GM12891 (cell line): Measurements from ENCODE around the gene ITPR1.

Experiments used
- DNase-seq: peaks from one replicate; pipeline ENCODE4 v3.0.0; 2011; ENCODE audit warnings: low spot score; ENCODE audit not compliant: insufficient read length
- FAIRE-seq: peaks from 2 replicates; lab custom pipeline; 2011; peaks lifted over from hg19 to GRCh38; lab: Jason Lieb, UNC
- PAX5 ChIP-seq: IDR thresholded peaks from 2 replicates; pipeline ENCODE4 v1.6.1; 2011; ENCODE audit warnings: low read length, moderate library complexity, mild to moderate bottlenecking; ENCODE audit not compliant: insufficient read depth, severe bottlenecking
- POLR2A ChIP-seq: IDR thresholded peaks from 2 replicates; pipeline ENCODE4 v1.6.1; 2011; ENCODE audit warnings: low read depth, low read length, control low read depth
- POLR2AphosphoS5 ChIP-seq: IDR thresholded peaks from 2 replicates; pipeline ENCODE4 v1.6.1; 2011; ENCODE audit warnings: low read depth, low read length, control low read depth
- POU2F2 ChIP-seq: IDR thresholded peaks from 2 replicates; pipeline ENCODE4 v1.6.1; 2011; ENCODE audit warnings: low read depth, mild to moderate bottlenecking, control low read depth, low read length, moderate library complexity
- SPI1 ChIP-seq: IDR thresholded peaks from 2 replicates; pipeline ENCODE4 v1.6.1; 2011; ENCODE audit warnings: low read depth, low read length, control low read depth
- TAF1 ChIP-seq: IDR thresholded peaks from 2 replicates; pipeline ENCODE4 v1.6.1; 2011; ENCODE audit warnings: low read depth, low read length, control low read depth

Gene ITPR1

DNA sequence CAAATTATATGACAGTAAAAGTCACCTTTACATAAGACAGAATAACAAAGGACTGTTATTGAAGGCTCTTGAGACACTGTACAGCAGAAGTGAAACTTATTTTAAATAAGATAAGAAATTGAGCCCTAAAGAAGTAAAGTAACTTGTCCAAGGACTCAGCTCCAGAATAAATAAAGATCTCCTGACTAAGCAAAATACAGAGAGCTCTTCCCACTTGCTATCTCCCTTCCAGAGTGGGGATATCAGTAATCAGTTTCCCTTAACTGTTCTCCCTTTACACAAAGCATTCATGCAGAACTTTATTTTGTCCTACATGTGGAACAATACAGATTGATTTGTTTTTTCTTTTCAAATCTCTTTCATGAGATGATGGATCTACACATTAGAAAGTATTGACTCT is 356.6 kb downstream of the ITPR1 start:
- no peak for DNase-seq
- TF ChIP-seq SPI1 (peak; percentile 59; the same call in 1 of the 2 replicates), PAX5 (no peak)
- peak; percentile 70 for FAIRE-seq

DNA sequence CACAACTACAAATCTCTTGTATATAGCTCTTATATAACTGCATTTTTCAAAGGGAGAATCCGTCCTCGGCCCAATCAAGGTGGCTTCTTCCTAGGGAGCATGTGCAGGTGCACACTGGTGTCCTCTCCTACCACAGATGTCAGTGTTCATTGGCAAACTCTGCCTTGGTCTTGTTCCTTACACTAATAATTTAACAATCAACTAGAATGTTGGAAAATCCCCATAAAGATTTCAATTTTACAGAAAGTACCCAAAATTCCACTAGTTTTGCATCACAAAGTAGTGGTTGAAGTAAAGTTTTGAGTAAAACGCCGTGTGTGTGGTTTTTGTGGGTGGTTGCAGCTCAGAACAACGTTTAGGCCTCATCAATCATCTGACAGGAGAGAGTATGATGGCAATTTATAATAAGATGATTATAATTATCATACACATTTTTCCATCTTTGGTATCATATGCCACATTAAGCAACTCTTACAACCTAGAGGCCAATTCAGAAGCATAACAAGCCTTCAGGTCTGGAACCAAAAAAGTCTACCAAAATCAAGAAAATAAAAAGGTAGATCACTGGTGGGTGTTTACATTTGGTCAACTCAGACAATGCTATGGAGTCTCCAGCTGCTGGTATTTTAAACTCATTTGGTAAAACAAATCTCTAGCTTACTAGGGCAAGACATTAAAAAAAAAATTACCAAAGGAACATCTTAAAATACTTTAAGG is 357.2 kb downstream of the ITPR1 start:
- TF ChIP-seq POLR2A (no peak; the same call in 1 of the 2 replicates), TAF1 (peak; percentile 40; the same call in 1 of the 2 replicates), PAX5 (peak; percentile 17), POU2F2 (peak; percentile 92)
- DNase-seq = no peak
- FAIRE-seq = no peak

DNA sequence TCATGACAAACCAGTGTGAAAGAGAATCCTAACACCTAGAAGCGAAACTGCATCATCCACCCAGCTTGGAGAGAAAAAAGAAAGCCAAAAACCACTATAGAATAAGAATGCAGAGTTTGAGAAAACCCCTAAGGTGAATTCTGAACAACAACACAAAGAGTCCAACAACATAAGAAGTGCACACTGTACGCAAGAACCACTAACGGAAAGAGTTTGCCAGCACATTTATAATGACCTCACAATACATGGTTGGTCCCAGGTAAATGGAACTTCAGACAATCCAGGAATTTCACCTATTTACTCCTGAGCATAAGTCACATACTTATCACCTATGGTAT is 357.7 kb downstream of the ITPR1 start:
- FAIRE-seq = peak; percentile 26
- no peak for TF ChIP-seq POU2F2
- no peak for TF ChIP-seq TAF1
- TF ChIP-seq PAX5 = no peak
- no peak for TF ChIP-seq SPI1
- TF ChIP-seq POLR2A = no peak
- no peak for TF ChIP-seq POLR2AphosphoS5
- DNase-seq = no peak

DNA sequence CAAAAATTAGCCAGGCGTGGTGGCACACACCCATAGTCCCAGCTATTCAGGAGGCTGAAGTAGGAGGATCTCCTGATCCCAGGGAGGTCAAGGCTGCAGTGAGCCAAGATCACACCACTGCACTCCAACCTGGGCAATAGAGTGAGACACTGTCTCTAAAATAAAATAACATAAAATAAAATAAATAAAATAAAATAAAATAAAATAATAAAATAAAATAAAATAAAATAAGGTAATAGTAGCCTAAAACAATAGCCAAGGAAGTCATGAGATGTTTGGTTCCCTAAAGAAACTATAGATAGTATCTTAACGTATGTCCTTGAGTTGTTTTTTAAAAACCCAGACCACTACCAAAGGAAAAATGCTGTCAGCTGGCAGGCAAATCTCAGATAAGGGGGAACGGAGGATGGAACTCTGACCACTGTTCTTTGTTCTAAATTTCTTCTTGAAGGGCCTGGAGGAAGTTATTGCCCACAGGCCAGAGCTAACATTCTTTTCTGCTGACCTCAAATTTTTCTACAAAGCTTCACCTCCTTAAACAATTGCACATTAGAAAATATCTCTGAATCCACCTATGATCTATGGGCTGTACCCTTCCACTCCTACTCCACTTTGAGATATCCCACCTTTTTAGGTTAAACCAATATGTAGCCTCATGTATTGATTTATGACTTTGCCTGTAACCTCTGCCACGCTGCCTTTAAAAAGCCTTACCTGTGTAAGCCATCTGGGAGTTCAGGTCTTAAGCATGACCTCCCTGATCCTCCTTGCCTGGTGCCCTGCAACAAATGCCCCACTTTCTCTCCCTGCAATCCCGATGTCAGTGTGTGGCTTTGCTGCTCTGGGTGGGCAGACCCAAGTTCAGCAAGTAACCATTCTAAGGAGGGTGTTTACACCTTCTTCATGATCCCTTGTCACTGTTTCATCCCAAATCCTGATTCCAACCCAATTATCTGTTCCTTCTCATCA is 359.9 kb downstream of the ITPR1 start:
- DNase-seq (no peak), FAIRE-seq (peak; percentile 20)
- no peak for TF ChIP-seq SPI1
- no peak for TF ChIP-seq TAF1
- no peak for TF ChIP-seq POU2F2
- TF ChIP-seq POLR2A = no peak
- TF ChIP-seq PAX5 = no peak
- no peak for TF ChIP-seq POLR2AphosphoS5

DNA sequence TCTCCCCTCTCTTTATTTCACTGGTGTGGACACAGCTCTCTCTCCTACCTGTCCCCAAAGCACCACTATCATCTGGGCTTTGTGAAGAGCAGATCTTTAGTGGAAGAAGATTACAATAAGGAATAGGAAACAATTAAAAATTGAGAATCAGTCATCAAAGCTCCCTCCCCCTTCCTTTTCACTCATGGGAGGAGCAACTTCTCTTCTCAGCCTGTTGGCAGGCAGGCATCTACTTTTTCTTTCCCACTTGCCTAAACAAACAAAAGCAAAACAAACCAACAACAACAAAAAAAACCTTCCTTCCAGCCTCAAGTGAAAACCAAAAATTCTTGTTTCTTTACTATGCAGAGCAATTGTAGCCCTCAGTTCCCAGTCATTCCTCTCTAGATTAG is 360.6 kb downstream of the ITPR1 start:
- DNase-seq (no peak), FAIRE-seq (no peak)
- TF ChIP-seq POLR2A (no peak), PAX5 (no peak), TAF1 (no peak), POLR2AphosphoS5 (no peak), POU2F2 (no peak), SPI1 (no peak)

DNA sequence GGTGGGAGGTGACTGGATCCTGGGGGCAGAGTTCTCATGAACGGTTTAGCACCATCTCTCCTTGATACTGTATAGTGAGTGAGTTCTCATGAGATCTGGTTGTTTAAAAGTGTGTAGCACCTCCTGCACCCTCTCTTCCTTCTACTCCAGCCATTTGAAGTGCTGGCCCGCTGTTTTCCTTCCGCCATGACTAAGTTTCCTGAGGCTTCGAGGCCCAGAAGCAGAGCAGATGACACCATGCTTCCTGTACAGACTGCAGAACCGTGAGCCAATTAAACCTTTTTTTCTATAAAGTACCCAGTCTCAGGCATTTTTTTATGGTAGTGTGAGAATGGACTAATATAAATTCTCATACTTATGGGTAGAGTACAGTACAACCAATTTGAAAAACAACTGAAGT is 362.5 kb downstream of the ITPR1 start:
- no peak for DNase-seq
- no peak for FAIRE-seq
- TF ChIP-seq POU2F2 = no peak
- TF ChIP-seq POLR2A = no peak
- no peak for TF ChIP-seq POLR2AphosphoS5
- no peak for TF ChIP-seq SPI1
- no peak for TF ChIP-seq TAF1
- TF ChIP-seq PAX5 = no peak

DNA sequence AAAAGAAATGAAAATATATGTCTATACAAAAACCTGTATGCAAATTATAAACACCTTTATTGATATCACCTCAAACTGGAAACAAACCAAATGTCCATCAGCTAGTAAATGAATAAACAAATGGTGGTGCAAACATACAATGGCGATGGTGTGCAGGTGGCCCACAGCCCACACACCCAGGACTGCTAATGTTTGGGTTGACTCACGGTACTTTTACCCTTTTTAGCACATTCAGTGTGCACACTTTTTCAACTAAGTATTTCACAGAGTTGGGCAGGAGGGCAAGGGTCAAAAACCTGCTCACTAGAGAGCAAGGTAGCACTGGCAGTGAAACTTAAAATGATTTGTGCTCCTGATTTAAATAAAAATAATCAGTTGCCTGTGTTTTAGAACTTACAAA is 363.0 kb downstream of the ITPR1 start:
- DNase-seq = no peak
- FAIRE-seq = no peak
- no peak for TF ChIP-seq SPI1
- TF ChIP-seq POLR2AphosphoS5 = no peak
- no peak for TF ChIP-seq POLR2A
- no peak for TF ChIP-seq POU2F2
- TF ChIP-seq TAF1 = no peak
- TF ChIP-seq PAX5 = no peak

DNA sequence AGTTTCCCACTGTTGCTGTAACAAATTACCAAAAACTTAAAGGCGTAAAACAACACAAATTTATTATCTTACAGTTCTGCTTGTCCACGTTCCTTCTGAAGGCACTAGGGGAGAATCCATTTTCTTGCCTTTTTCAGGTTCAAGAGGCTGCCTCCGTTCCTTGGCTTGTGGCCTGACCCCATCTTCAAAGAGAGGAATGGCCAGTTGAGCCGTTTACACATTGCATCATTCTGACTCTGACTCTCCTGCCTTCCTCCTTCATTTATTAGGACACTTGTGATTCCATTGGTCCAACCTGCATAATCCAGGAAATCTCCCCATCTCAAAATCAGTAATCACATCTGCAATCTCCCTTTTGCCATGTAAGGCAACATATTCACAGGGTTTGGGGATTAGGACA is 363.4 kb downstream of the ITPR1 start:
- FAIRE-seq (no peak), DNase-seq (no peak)
- TF ChIP-seq POLR2A = no peak
- TF ChIP-seq POLR2AphosphoS5 = no peak
- TF ChIP-seq POU2F2 = no peak
- TF ChIP-seq SPI1 = no peak
- no peak for TF ChIP-seq PAX5
- TF ChIP-seq TAF1 = no peak

DNA sequence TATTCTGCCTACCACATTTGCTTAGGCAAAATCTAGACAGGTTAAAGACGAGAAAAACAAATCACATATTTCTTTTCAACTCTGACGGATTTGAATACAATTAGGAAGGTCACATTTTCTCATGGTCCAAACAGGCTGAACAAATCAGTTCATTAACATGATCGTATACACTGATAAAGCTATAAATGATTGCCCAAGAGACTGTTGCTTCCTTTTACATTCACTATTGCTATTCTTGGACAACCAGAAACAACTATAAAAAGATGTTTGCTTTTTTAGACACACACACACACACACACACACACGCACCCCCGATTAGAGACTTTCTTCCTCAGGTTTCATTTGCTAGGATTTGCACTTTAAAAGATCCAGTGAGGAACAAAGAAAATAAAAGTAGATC is 363.8 kb downstream of the ITPR1 start:
- FAIRE-seq (no peak), DNase-seq (no peak)
- no peak for TF ChIP-seq SPI1
- no peak for TF ChIP-seq POU2F2
- TF ChIP-seq POLR2A = no peak
- no peak for TF ChIP-seq PAX5
- no peak for TF ChIP-seq POLR2AphosphoS5
- TF ChIP-seq TAF1 = no peak
